Measurements from ENCODE around the gene CLIC1.

Gene CLIC1

DNA sequence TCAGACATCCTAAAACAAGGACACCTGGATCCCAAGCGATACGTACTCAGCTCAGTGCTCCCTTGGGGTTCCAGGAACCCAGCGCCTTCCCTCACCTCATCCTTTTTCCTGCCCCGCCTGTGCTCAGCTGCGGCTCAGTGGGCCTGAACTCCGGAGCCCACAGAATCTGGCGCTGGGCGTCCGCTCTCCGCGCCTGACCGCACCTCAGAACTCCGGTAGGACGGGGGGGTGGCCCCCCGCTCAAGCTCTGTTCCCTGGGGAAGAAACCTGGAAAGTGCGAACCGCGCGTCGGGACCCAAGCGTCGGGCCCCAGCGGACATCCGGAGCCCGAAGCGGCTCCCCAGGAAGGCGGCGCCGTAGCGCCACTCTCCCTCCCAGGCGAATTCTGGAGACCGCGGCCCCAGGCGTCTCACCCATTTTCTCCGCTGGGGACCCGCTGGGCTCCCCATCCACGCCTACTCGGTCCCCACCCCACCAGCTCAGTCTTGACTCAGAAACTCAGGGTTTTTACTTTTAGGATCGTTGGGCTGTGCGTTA is 55.1 kb downstream of the CLIC1 start:
- peak in 23 of 58 donors; percentile 3 to 47 (median 20) for DNase-seq
